OCI-LY3 (cell line): ENCODE measurements around the gene FGGY.

Experiments used
- H2AFZ ChIP-seq: fragments of 200-600, 300-600 bp; shearing (Covaris generic); 2 replicates; pipeline ENCODE4 v1.6.0; 2014; ENCODE audit warnings: antibody characterized with exemption, low read depth, low read length
- H3K27ac ChIP-seq: fragments of 200-600, 300-600 bp; sonication (generic); 2 replicates; pipeline ENCODE4 v1.5.1; 2014; ENCODE audit warnings: mild to moderate bottlenecking, low read length, moderate library complexity, mixed read lengths
- H3K27me3 ChIP-seq: fragments of 200-600, 300-600 bp; sonication (generic); 2 replicates; pipeline ENCODE4 v1.6.1; 2014; ENCODE audit warnings: low read depth, low read length, mixed read lengths
- H3K36me3 ChIP-seq: fragments of 200-600, 300-600 bp; sonication (generic); replicated peaks from 2 replicates; pipeline ENCODE3; 2014; ENCODE audit warnings: low read depth, low read length, mixed read lengths
- H3K4me1 ChIP-seq: fragments of 300-600, 200-600 bp; sonication (generic); 2 replicates; pipeline ENCODE4 v1.6.1; 2014; ENCODE audit warnings: low read length, mixed read lengths
- H3K4me2 ChIP-seq: fragments of 200-600, 300-600 bp; sonication (generic); 2 replicates; pipeline ENCODE4 v1.6.1; 2014; ENCODE audit warnings: low read length, mixed read lengths
- H3K4me3 ChIP-seq: fragments of 300-600, 200-600 bp; sonication (generic); 2 replicates; pipeline ENCODE4 v1.5.1; 2014; ENCODE audit warnings: antibody characterized with exemption, mild to moderate bottlenecking, low read length, moderate library complexity
- H3K79me2 ChIP-seq: fragments of 300-600, 200-600 bp; shearing (Covaris generic); 2 replicates; pipeline ENCODE4 v1.6.1; 2014; ENCODE audit warnings: mild to moderate bottlenecking, low read length, mixed read lengths
- H3K9ac ChIP-seq: fragments of 300-600, 200-600 bp; shearing (Covaris generic); 2 replicates; pipeline ENCODE4 v1.6.0; 2014; ENCODE audit warnings: mild to moderate bottlenecking, low read length, moderate library complexity
- H3K9me3 ChIP-seq: fragments of 200-600, 300-600 bp; shearing (Covaris generic); 2 replicates; pipeline ENCODE4 v1.6.1; 2014; ENCODE audit warnings: low read length, mixed read lengths; ENCODE audit not compliant: insufficient read depth
- H4K20me1 ChIP-seq: fragments of 200-600, 300-600 bp; sonication (generic); 2 replicates; pipeline ENCODE4 v1.6.1; 2016; ENCODE audit warnings: low read length, mixed read lengths; ENCODE audit not compliant: insufficient read depth
- EZH2phosphoT487 ChIP-seq: fragments of 200-600 bp; shearing (Covaris generic); IDR thresholded peaks from 2 replicates; pipeline ENCODE4 v1.6.1; 2018; ENCODE audit warnings: antibody characterized with exemption, mixed run types, low read depth
- TF ChIP-seq, protein P1 (sequence below): fragments of 200-600, 300-600 bp; sonication (generic); IDR thresholded peaks from 2 replicates; pipeline ENCODE4 v1.5.1; 2014; ENCODE audit warnings: antibody characterized with exemption, low read length, low read depth

The FGGY gene

GRCh38 chr1:59703226-59703917 lies 406.5 kb downstream of the FGGY start:
- Histone ChIP-seq H3K4me2 (no peak overlapping the region), H2AFZ (no peak overlapping the region), H3K79me2 (no peaks in the 10 kb centered on the region), H3K36me3 (no peaks in the 10 kb centered on the region), H3K9me3 (no peaks in the 10 kb centered on the region), H3K27ac (no peak overlapping the region), H3K4me1 (peaks cover 8% of the 10 kb centered on the region), H3K4me3 (no peak overlapping the region), H3K9ac (no peak overlapping the region), H3K27me3 (no peaks in the 10 kb centered on the region), H4K20me1 (no peaks in the 10 kb centered on the region)
- TF ChIP-seq EZH2phosphoT487: no peak
- TF ChIP-seq, protein P1, sequence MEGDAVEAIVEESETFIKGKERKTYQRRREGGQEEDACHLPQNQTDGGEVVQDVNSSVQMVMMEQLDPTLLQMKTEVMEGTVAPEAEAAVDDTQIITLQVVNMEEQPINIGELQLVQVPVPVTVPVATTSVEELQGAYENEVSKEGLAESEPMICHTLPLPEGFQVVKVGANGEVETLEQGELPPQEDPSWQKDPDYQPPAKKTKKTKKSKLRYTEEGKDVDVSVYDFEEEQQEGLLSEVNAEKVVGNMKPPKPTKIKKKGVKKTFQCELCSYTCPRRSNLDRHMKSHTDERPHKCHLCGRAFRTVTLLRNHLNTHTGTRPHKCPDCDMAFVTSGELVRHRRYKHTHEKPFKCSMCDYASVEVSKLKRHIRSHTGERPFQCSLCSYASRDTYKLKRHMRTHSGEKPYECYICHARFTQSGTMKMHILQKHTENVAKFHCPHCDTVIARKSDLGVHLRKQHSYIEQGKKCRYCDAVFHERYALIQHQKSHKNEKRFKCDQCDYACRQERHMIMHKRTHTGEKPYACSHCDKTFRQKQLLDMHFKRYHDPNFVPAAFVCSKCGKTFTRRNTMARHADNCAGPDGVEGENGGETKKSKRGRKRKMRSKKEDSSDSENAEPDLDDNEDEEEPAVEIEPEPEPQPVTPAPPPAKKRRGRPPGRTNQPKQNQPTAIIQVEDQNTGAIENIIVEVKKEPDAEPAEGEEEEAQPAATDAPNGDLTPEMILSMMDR: no peak

- no peaks in the 10 kb centered on the region for H4K20me1 ChIP-seq
- H3K79me2 ChIP-seq: no peaks in the 10 kb centered on the region
- H3K9ac ChIP-seq: no peak overlapping the region
- H3K4me3 ChIP-seq: no peak overlapping the region
- no peak overlapping the region for H2AFZ ChIP-seq
- H3K9me3 ChIP-seq: no peaks in the 10 kb centered on the region
- H3K27ac ChIP-seq: no peak overlapping the region
- no peaks in the 10 kb centered on the region for H3K27me3 ChIP-seq
- no peak for TF ChIP-seq EZH2phosphoT487
- TF ChIP-seq, protein P1: no peak
- no peak overlapping the region for H3K4me2 ChIP-seq
- H3K4me1 ChIP-seq: peaks cover 2% of the 10 kb centered on the region
- no peaks in the 10 kb centered on the region for H3K36me3 ChIP-seq
Measured at GRCh38 chr1:59703918-59704378, 407.1 kb downstream of the FGGY start.

DNA sequence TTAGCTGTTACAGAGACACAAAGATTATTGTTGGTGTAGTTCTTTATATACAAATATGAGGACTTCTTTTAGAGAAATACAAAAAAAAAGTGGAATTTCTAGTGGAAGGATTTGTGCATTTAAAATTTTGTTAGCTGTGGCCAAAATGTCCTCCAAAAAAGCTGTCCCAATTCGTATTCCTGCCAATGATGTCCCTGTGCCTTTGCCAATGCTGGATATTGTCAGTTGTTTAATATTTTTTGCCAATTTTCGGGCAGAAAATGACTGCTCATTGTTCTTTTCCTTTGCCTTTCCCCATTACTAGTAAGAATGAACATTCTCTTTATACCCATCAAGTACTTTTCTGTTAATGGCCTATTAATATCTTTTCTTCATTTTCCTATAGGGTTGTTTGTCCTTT lies 407.8 kb downstream of the FGGY start:
- Histone ChIP-seq H3K36me3 (no peaks in the 10 kb centered on the region), H3K27me3 (no peaks in the 10 kb centered on the region), H3K4me3 (no peak overlapping the region), H4K20me1 (no peaks in the 10 kb centered on the region), H2AFZ (no peak overlapping the region), H3K9me3 (no peaks in the 10 kb centered on the region), H3K79me2 (no peaks in the 10 kb centered on the region), H3K27ac (no peak overlapping the region), H3K4me2 (no peak overlapping the region), H3K9ac (no peak overlapping the region), H3K4me1 (no peaks in the 10 kb centered on the region)
- TF ChIP-seq, protein P1: no peak
- no peak for TF ChIP-seq EZH2phosphoT487

DNA sequence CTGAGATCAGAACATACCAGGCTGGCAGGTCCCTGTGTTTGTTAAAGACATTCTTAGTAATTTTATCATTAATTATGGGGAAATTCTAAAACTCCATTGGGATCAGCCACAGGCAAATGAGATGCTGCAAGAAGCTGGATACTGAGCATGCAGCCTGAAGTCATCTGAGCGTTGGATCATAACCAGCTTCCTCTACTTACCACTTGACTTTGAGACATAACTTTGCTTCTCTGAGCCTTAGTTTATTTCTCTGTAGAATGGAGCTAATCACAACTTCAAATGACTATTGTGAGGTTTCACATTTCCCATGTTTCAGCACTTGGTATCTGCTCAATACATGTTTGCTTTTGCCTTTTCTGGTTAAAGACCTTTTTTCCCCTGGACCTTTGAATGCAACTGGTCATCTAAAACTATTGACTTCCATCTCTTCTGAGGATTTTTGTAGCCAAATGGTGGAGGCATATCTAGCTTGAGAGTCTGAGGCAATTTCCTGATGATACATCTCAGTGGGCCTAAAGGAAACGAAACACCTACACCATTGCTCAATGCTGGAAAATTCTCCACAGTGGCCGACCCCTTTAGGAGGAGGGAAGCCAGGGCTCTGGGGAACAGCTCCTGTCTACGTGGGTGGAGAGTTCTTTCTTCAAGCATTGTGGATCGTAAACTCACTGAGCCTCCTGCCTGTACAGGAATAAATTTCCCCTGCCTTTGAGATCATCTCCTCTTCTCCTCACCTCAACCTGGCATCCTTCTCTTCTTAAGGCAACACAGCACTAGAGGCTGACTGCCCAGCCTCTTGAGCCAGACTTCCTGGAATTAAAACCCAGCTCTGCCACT lies 408.8 kb downstream of the FGGY start:
- H4K20me1 ChIP-seq: no peaks in the 10 kb centered on the region
- H2AFZ ChIP-seq: no peak overlapping the region
- no peaks in the 10 kb centered on the region for H3K4me1 ChIP-seq
- TF ChIP-seq, protein P1: no peak
- TF ChIP-seq EZH2phosphoT487: no peak
- no peak overlapping the region for H3K4me2 ChIP-seq
- no peaks in the 10 kb centered on the region for H3K9me3 ChIP-seq
- H3K4me3 ChIP-seq: no peak overlapping the region
- H3K9ac ChIP-seq: no peak overlapping the region
- H3K36me3 ChIP-seq: no peaks in the 10 kb centered on the region
- no peaks in the 10 kb centered on the region for H3K27me3 ChIP-seq
- no peak overlapping the region for H3K27ac ChIP-seq
- no peaks in the 10 kb centered on the region for H3K79me2 ChIP-seq
